Non-pigmented ciliary epithelial cell (primary cell): ENCODE measurements around the gene DCST1.

Experiments used
- DNase-seq: peaks from one replicate; pipeline ENCODE4 v3.0.0-alpha.2; 2010; ENCODE audit warnings: low read depth

DCST1 gene

DNA sequence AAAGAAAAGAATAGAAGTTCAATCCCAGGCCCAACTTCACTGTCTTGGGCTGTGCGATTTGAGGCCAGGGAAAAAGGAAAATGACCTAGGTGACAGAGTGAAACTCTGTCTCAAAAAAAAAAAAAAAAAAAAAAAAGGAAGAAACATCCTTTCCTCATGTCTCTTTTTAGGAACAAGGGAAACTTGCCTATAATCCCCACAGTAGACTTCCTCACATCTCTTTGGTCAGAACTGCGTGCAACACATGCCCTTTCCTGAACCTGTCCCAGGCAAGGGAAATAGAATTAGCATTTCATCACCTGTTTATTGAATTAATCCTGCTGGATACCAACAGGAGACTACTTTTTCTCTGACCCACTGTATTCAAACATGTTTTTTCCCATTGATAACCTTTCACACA is 2.3 kb downstream of the DCST1 start:
- no peak for DNase-seq

DNA sequence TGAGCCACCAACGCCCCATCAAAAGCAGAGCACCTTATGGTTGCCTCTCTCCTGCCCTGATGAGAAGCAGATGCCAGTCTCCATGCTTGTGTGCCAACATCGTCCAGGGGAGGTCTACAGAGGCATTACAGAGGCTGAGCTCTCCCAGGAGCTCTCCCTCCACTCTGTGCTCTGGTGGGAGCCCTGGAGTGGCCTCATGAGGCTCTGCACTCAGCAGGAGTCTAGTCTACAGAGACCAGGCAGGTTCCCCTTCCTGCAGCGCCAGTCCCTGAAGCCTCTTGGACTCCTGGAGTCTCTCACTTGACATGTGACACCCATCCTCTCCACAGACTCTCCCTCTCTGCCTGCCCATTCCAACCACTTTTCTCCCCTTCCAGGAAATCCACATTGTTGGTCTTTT is 3.4 kb downstream of the DCST1 start:
- DNase-seq: no peak

DNA sequence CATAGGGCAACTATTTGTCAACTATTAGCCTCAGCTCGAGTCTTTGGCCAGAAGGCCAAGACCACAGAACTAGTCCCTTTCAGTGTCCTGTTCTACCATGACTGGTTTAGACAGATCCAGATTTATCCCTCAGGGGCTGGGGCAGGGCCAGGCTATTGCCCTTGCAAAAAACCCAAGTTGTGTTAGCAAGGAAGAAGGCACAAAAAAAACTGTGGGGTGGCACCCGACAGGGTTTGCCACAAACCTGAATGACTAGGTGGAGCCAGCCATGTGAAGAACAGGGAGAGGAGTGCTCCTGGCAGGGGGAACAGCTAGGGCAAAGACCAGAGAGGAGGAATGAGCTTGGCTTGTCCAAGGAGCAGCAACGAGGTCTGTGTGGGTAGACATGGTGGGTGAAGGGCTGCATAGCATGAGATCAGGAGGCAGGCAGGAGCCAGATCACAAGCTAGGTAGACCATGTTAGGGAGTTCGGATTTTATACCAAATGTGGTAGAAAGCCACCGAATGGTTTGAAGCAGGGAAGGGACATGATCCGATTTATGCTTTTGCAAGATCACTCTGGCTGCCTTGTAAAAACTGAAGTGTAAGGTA is 4.3 kb downstream of the DCST1 start:
- no peak for DNase-seq

DNA sequence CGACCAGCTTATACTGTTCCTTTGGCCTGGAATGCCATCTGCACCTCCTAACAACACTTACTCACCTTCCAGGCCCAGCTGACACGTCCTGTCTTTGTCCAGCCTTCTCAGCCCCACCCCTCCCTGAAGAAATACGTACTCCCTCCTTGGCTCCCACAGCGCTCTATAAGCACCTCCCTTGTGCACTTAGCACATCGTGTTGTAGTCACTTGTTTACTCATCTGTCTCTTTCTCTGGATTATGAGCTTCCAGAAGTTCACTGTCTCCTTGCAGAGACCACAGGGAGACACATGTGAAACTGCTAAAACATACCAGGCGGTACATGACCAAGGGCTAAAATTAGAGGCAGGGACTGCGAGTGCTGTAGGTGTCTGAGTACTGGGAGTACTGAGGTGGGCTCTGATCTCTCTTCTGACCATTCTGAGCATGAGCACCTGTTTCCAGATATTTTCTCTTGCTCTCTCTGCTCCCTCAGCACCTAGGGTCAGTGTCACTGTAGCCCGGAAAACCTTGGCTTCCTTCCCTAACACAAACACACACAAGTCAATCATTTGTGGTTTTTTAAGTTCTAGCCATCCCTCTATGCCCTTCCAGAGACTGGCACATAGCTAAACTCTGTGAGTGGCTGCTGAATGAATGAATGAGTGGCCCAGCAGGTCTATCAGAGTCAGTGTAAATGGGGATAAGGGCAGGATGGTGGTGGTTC is 5.1 kb downstream of the DCST1 start:
- DNase-seq: no peak

DNA sequence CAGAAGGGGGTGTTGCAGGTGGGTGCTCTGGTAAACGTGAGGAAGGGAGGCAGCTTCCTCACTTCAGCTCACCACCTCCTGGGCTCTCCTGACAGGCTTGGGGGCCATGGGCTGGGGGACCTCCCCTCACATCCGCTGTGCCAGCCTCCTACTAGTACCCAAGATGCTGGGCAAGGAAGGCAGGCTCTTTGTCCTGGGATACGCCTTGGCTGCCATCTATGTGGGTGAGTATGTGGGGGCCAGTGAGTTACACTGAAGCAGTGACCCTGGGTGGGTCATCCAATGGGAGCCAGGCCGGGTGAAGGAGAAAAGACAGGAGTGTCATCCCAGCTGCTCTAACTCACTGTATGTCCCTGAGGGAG is 5.7 kb downstream of the DCST1 start:
- DNase-seq: no peak

DNA sequence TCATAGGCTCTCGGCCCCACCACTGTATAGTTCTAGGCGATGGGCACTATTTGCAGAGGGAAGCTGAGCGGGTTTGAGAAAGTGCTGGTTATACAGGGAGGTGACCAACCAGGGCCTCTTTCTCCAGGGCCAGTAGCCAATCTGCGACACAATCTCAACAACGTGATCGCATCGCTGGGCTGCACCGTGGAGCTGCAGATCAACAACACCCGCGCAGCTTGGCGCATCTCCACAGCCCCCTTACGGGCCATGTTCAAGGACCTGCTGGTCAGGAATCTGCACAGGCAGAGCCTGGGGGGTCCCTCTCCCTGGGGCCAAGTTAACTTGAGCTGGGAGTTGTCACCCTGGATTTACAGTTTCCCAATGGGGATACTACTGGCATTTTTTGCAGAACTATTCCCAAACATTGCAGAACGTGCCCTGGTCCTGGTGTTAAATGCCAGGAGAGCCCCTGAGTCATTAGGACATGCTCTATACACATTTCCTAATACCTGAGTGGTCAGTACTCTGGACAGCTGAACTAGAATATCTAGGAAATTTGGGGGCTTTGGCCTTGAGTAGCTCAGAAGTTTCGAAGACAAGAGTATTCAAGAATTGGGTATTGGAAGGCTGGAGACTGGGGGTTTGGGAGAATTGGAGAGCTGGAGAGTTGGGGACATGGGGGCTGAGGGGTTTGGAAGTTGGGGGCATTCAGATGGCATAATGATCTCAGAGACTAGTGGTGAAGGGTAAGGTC is 6.9 kb downstream of the DCST1 start:
- no peak for DNase-seq

DNA sequence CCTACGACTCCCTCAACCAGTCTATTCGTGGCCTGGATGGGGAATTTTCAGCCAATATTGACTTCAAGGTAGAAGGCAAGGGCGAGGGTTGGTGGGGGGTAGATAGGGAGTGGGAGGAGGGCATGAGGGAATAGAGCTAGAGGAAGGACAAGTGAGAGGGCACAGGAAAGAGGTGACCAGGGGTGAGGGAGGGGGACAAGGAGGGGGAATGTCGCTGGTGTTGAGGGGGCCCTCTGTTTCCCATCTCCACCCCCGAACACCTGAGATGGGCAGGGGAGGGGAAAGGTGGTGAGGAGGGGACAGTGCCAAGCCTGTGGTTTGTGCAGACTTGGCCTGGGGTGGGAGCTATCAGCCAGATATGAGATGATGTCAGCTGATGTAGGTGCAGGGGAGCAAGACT is 9.2 kb downstream of the DCST1 start:
- DNase-seq: no peak

DNA sequence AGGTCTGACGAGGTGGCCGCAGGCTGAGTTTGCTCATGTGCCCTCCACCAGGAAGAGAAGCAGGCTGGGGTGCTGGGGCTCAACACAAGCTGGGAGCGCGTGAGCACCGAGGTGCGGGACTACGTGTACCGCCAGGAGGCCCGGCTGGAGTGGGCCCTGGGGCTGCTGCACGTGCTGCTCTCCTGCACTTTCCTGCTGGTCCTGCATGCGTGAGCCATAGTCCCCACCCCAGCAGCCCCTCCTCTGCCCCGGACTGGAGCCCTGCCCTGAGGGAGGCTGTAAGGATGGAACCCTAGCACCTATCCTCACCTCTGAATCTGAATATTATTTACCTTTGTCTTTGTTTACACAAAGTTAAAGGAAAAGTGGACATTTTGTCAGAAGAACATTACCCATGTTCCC is 9.7 kb downstream of the DCST1 start:
- DNase-seq: no peak

DNA sequence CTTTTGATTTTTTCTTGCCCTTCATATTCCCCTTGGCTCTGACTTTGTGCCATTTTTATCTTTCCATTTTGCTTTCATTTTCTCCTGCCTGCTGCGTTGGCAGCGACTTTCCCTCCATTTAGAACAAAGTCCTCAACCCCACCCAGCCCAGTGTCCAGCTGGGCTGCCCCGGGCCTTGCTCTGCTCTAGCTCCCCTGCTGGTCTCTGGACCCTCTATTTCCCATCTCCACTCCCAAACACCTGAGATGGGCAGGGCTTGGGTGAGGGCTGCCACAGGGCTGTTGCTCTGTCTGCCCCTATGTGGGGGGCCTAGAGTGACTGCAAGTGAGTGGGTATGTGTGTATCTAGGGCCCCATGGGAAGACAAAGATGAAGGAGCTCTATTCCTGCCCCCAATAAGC is 10.2 kb downstream of the DCST1 start:
- no peak for DNase-seq

DNA sequence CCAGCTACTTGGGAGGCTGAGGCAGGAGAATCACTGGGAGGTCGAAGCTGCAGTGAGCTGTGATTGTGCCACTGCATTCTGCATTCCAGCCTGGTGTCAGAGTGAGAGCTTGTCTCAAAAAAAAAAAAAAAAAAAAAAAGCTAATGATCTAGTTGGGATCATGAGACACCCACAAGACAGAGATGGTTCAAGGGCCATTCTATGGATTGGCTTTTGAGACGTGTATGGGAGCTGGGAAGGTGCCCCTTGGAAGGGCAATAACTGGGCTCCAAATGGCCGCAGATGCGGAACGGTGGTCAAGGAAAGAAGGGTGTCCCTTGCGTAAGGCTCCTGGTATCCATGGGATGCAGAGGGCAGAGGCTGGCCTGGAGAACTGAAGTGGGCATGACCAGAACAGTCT is 10.7 kb downstream of the DCST1 start:
- DNase-seq: no peak

DNA sequence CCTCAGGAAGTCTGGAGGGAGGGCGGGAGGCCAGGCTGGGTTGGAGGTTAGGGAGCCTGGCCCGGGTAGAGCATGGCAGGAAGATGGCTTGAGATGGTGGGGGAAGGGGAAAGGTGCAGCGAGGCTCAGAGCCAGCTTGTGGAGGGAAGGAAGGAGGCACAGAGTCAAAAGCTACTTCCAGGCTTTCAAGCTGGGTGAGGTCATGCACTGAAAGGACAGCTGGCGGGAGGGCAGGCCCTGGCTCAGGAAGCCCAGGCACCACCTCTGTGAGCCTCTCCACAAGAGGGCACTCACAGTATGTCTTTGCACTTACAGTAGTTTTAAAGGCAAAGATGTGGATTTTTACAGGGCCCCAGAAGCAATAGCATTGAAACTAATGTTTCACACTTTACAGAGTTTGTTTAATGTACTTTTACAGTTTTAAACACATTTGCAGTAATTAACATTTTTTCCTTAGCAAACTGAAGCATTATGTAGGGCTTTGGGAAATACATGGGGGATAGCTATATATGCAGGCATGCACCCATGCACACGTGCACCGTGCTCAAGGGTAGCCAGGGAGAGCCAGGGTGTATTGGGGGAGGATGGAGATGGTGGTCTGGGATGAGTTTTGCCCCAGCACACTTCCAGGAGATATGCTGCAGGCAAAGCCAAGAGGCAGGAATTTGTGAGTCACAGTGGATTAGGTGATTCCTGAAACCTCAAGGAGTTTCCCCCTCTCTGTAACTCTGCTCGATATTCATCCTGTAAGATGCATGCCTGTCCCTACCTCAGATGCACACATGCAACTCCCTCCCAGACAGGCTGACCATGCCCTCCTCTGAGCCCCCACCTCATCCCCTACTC is 11.4 kb downstream of the DCST1 start:
- no peak for DNase-seq

DNA sequence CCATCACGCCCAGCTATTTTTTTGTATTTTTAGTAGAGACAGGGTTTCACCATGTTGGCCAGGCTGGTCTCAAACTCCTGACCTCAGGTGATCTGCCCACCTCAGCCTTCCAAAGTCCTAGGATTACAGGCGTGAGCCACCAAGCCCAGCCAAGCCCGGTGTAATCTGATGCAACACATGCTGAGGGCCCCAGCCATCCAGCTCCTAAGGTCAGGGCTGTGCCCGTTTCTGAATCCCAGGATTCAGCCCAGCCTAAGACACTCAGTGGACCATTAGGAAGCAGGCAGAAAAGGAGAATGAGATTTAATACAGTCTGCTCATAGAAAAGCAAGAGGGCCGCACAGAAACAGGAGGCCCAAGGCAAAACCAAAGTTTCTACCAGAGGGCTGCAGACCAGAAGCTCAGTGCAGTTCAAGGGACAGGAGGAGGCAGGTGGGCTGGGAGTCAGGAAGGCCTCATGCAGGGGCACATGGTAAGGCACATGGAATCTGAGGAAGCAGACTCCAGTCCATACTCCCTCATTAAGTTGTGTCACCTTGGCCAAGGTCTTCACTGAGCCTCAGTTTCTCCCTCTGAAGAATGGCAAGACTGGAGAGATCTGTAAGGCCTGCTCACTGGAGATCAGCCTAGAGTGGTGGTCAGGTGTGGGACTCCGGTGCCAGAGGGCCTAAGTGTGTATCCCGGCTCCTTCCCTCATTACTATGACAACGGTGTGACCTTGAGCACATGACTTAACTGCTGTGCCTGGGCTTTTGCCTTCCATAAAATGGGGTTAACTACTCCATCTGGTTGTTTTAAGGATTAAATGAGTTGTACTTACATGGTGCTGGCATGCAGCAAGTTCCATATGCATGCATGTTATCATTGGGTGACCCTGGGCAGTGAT is 15.1 kb downstream of the DCST1 start:
- no peak for DNase-seq

DNA sequence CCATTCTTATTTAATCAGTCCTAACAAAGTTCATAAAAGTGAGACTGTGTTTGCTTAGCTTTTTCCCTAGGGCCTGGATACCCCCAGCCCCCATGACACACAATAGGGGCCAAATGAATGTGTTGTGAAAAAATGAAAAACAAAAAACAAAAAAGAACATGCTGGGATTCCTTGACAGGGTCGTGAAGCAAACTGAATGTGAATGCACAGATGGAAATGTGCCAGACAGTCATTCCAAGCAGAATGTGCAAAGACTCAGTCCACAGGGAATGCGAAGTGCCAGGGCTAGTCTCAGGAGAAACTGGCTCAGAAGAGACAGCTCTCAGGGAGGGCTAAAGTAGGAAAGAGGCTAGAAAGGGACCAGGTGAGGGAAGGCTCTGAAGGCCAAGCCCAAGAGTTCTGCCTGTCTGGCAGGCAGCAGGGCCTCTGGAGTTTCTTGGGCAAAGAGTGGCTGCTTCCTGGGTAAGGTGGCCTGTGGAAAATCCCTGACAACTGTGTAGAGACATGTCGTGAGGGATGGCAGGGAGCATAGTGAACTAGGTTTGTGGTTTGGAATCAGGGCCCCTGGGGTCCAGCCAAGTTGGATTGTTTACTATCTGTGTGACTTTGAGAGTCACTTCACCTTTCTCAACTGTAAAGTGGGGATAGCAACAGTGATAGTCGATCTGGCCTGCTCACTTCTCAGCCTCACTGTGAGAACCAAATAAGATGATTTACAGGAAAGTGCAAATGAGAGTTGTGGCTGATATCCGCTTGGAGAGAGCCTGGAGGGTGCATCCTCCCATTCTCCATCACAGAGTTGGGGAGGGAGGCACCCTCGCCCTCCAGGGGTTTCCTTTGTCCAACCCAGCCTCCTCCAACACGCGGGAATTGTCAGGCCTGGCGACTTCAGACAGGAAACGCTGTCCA is 16.3 kb downstream of the DCST1 start:
- no peak for DNase-seq

DNA sequence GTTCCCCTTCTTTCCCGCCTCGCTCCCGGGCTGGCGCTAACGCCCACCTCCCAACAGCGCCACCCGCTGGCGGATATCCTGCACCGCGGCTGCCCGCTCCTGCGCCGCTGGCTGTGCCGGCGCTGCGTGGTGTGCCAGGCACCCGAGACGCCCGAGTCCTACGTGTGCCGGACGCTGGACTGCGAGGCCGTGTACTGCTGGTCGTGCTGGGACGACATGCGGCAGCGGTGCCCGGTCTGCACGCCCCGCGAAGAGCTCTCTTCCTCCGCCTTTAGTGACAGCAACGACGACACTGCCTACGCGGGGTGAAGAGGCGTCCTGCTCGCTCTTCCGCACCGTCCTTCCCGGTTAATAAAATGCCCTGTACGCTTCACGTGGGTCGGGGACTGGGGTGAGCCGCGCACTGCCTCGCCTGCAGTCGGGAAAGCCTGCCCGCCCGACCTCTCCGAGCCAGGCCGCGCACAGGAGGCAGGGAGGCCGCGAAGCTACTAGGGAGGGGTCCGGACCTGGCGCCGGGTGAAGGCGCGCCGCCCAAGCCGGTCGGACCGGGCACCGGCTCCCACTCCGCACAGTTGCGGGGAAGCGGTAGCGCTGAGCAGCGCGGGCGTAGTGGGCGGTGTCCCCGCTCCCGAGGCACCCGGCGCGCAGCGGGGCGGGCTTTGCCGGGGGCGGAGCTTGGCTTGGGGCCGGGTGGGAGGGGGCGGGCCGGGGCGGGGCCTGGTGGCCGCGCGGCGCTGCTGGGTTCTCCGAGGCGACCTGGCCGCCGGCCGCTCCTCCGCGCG is 17.1 kb downstream of the DCST1 start, which contains the start of gene ADAM15:
TSS of gene ADAM15 (plus strand) at position 757 of the 782 bp plus-strand sequence. CDS start 71 bp downstream, outside the sequence.
- DNase-seq: no peak

DNA sequence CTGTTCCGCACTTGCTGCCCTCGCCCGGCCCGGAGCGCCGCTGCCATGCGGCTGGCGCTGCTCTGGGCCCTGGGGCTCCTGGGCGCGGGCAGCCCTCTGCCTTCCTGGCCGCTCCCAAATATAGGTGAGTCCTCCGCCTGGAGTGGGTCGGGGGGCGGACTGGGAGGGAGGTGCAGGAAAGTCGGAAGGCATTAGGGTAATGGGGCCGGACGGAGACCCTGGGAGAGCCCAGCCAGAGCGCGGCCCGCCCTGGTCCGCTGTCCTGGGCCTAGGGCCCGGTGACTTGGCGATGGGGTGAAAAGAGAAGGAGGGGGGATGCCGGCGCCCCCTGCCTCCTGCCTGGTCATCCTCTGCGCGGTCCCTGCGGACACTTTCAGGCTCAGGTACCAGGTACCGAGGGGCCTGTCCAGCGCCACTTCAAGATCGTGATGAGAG is 17.7 kb downstream of the DCST1 start:
- no peak for DNase-seq

DNA sequence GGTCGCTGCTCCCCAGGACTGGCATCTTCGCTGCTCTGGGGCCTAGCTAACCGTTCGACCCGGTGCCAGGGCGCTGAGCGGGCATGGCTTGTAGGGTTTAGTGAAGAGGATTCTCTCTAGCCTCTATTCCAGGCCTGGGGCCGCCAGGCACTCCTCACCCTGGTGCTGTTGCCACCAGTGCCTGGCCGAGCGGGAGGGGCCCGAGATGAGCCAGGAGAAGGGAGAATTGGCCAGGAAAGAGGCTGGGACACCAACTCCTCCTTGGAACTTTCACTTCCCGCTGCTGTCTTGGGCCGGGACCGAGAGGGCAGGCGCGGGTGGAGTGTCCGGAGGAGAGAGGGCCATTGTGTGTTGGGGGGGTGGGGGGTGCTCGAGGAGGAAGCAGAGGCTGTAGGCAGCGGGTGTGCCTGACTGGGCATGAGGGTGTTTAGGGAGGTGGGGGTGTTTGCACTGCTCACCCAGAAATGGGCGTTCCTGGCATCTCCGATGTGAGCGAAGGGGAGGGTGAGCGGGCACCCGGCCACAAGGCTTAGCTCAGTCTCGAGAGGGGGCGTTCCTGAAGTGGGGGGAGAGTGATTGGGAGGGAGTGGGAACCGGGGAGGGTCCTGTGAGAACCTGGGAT is 18.3 kb downstream of the DCST1 start:
- DNase-seq: no peak

DNA sequence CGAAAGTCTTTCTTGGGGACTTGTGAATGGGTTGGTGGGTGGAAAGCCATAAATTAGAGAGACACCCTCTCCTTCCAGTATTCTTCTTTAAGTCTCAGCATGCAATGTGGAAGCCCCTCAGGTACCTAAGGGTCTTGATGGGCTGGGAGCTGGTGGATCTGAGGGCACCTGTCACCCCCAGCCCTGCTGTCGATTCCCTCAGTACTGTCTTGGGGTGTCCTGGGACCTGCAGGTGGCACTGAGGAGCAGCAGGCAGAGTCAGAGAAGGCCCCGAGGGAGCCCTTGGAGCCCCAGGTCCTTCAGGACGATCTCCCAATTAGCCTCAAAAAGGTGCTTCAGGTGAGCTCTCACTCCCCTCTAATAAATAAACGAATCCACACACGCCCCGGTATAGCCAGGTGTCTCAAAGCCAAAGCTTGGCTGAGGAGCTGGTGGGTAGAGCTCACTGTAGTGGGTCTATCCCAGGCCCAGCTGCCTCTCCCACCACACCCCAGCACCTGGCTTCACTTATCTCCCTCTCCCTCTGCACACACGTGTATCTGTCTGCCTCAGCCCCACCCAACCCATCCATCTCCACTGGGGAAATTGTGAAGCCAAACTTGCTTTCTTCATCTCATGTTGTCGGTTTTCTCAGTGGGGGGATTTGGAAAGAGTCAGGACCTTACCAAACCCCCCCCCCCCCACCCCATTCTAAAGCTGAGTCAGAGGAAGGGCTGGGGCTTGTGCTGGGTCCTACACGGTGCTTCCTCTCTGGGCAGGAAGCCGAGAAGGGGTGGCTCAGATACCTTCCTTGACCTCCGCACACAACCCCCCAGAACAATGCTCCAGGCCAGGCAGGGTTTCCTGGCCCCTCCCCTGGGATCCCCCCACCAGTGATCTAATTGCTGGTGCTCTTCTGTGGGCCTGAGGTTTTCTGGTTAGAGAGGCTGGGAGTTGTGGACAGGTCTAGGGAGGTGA is 19.1 kb downstream of the DCST1 start:
- no peak for DNase-seq
